NCI-H1694 (cell line): ENCODE data around the gene CTSL.
"Not testable (repeated sequence)": the region's sequence is repeated elsewhere in the genome, so short reads cannot be mapped to it uniquely, and the experiment has no call there.

Source experiments
- DNase-seq: peaks from one replicate; lab custom pipeline; 2025; lab: John Stamatoyannopoulos, UW

The CTSL gene

DNA sequence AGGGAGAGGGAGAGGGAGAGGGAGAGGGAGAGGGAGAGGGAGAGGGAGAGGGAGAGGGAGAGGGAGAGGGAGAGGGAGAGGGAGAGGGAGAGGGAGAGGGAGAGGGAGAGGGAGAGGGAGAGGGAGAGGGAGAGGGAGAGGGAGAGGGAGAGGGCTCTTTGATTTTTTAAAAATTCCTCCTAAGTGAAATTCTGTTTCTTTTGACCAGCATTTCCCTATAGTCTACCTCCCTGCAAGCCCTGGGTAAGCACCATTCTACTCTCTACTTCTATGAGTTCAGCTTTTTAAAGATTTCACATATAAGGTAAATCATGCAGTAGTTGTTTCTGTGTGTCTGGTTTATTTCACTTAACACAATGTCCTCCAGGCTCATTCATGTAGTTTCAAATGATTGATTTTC lies 34.1 kb downstream of the CTSL start:
- not testable (repeated sequence) for DNase-seq

DNA sequence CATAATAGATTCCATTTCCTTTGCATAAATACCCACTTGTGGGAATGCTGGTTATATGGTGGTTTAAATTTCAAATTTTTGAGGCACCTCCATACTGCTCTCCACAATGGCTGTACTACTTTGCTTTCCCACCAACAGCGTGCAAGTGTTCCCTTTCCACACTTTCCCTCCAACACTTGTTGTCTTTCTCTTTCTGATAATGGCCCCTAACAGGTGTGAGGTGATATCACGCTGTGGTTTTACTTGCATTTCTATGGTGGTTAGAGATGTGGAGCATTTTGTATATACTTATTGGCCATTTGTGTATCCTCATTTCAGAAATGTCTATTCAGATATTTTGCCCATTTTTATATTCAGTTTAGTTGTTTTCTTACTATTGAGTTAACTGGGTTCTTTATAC lies 34.6 kb downstream of the CTSL start:
- no peak for DNase-seq

DNA sequence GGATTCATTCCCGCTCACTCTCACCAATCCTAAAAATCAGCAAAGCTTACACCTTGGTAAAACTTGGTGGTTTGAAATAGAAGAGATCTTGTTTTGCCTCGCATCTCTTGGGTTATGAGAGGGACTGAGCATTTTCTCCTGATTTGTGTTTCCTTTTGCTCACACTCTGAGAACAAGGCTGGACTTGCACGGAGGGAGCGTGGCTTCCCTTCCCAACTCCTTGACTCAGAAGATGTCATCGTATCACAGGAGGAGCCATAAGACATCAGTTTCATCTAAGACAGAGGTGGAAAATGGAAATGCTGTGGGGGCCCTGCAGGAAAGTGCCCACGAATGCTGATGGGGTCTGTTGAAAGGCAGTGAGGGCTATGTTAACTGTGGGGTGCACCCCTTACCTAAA lies 37.4 kb downstream of the CTSL start:
- DNase-seq = no peak

DNA sequence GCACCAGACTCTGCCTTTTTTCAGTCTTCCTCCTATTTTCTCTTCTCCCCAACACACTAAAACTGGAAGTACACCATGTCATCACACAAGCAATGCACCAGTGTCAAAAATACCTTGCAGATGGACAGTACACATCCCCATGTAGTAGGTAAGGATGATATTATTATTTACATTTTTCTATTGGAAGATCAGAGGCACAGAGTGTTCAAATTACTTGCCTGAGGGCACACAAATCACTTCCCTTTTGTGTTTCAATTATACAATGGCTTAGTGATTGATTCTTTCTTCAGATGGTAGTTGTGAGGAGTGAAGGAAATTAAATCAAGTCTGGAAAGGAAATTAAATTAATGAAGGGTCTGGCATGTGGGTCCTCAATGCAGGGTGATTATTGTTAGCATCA lies 39.6 kb downstream of the CTSL start:
- no peak for DNase-seq

DNA sequence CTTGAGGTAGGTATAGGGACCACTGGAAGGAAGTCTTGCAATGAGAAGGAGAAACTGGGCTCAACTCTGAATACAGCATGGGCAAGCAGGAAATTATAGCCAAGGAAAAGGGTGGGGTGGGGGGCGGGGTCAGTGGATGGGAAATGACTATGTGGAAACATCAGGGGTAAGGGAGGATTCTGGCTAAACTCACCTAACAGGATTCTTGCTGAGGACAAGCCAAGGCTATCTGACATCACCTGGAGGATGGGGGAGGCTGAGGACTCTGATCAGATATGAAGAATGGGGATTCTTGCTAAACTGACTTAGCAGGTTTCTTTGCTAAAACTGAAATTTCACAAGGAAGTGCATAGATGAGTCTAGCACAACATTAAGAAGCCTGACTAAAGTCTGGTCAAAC lies 40.8 kb downstream of the CTSL start:
- no peak for DNase-seq

DNA sequence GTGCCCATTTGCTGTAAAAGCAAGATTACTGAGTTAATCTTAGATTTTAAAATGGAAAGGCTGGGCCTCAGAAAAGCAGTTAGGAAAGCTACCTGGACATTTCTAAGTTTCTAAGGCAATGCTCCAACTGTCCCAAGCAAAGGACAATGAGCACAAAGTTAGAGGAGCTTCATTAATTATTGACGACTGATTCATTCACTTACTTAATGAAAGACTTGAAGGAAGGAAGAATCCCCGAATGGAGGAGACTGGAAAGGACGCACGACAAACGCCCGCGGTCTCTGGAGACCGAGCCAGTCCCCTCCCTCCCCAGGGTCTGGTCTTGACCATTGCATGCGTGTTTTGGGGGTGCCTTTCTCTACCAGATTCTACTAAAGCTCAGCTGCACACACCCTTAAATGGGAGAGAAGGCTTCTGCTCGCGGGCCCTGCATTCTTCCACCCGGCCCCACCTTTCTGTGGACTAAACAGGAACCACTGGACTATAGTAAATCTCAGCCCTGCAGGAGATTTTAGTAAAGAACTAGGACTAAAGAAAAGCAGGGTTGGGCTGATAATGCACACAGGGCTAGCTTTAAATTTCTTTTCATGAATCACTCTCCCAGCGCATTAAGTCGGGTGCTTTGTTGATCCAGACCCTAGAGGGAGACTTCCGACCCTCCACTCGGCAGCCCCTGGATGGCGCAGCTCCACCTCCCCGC lies 44.8 kb downstream of the CTSL start:
- DNase-seq = no peak

DNA sequence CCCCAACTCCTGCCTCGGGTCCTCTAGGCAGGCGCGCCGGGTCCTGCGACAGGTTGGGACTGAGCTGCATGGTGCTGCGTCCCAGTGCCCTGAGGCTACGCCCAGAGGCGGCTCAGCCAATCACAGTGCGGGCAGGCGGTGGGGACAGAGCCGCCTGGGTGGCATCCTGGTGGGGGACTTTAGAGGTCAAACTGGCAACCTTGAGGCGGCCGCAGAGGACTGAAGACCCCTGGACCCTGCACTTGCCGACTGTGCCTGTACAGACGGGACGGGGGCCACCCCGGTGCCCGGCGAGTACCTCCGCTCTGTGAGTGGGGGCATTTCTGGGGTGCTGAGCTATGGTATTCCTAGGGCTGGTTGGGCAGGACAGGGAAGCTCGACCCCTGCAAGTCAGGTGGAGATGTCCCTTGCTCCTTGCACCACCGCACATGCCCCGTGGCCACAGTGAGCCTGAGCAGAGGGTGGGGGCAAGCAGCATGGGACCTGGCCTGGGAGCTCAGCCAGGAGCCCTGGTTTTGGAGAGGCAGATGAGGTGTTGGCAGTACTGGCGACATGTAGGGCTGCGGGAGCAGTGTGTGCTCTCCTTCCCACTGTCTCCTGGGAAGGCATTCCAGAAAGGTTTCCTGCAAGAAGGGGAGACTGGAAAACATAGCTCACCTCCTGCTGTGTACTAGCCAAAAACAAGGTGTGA lies 45.5 kb downstream of the CTSL start:
- DNase-seq = no peak

DNA sequence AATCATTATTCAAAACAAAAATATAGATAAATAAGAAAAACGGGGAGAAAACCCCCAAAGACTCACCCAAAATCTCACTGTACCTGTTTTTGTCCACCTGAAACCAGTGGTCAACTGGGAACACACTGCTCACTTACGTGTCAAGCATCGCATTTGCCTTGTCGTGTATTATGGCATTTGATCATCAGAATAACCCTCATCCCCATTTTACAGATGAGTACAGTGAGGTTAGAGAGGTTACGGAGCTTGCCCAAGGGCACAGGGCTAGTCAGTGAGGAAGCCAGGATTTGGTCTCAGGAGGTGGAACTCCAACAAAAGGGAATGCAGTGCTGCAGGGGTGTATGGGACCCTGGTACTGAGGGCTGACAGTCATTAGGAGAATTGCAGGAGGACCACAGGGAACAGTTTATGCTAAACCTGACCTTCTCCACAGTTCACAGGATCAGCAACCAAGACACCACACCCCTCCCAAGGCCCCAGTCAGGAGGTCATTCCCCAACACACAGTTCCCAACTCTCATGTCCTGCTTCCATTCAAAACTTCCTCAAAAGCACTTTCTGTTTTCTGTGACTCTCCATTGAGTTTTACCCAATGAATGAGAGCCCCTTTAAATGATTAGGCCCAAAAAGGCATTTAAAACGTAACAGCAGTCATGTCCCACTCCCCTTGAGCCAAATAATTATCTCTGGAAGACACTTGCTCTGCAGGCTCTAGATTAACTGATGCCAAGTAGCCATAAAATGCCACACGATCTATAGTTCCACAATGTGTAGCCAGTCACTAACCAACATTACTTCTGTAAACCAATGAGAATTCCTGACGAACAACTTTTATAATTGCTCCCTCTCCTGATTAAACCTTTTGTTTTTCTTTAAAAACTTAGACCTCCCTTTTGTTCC lies 50.8 kb downstream of the CTSL start:
- DNase-seq = no peak

DNA sequence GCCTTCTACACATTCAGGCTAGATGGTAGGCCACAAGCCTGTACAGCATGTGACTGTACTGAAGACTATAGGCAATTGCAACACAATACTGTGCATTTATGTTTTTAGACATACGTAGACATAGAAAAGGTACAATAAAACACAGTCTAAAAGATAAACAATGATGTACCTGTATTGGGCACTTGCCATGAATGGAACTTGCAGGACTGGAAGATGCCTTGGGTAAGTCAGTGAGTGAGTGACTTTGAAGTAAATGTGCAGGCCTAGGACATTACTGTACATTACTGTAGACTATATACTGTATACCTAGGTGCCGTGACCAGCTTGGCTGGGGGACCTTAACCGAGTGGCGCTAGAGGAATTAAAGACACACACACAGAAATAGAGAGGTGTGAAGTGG lies 53.1 kb downstream of the CTSL start:
- no peak for DNase-seq
